DMS 273 treated with DMSO at 0.1 percent for 48 hours (cell line): Measurements from ENCODE around the gene RYR2.
"Not testable (repeated sequence)": the region's sequence is repeated elsewhere in the genome, so short reads cannot be mapped to it uniquely, and the experiment has no call there.

Experiments
- DNase-seq: peaks from one replicate; lab custom pipeline; 2025; lab: John Stamatoyannopoulos, UW

Gene RYR2

GRCh38 chr1:237145379-237146135 lies 103.6 kb downstream of the RYR2 start:
- no peak for DNase-seq

- DNase-seq: no peak
These were observed 104.3 kb downstream of the RYR2 start for GRCh38 chr1:237146241-237146640.

DNA sequence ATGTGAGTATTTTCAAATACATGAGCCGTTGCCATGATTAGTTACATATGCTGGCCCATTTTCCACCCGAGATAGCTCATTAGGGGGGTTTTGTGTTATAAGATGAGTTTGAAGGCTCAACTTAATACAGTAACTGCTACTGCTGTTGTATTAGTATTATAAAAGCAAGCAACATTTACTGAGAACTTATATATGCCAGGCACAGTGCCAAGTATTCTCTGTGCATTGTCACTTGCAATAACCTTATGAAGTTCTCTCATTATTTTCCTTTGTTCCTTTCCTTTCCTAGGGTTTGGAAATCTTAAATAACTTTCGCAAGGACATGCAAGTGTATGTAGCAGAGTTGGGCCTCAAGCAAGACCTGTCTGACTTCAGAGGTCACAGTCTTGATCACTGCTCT lies 107.9 kb downstream of the RYR2 start:
- DNase-seq: no peak

- DNase-seq: not testable (repeated sequence)
These were observed 110.0 kb downstream of the RYR2 start for GRCh38 chr1:237151979-237152378.

GRCh38 chr1:237152506-237153335 lies 110.7 kb downstream of the RYR2 start:
- no peak for DNase-seq

GRCh38 chr1:237154157-237154556 lies 112.2 kb downstream of the RYR2 start:
- no peak for DNase-seq

- no peak for DNase-seq
These were observed 122.7 kb downstream of the RYR2 start for GRCh38 chr1:237164406-237165352.

DNA sequence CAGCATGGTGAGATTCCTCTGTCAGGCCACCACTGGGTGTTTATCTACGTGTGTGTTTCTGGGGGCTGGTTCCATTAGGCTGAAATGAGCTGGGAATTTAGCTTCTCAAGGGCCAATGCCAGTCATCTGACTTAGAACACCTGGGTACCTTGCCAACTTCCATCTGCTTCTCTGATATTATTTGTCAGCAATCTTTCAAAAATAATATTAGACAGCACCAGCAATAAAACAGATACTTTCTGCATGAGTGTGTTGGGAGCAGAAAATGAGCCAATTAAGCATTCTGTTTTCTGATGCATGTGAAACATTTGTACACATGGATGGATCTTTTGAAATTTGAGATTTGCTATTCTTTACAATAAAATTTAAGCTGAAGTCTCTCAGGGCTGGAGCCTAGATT lies 124.1 kb downstream of the RYR2 start:
- DNase-seq: no peak

GRCh38 chr1:237166593-237167101 lies 124.7 kb downstream of the RYR2 start:
- no peak for DNase-seq

DNA sequence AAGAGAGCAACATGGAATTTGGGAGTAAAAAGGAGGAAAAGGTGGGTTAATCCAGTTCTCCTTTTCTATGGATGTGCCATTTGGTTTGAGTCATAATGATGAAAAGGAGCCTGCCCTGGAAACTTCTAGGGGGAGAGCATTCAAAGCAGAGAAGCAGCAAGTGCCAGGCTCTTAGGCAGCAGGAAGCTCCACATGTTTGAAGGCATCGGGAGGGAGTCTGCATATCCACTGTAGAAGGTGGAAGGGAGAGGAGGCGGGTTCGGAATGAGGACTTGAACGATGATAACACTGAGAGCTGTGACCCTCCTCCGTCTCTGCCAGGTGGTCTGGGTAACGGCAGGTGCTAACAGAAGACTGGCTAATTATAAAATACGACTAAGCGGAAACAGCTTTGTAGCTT lies 128.2 kb downstream of the RYR2 start:
- DNase-seq: no peak

DNA sequence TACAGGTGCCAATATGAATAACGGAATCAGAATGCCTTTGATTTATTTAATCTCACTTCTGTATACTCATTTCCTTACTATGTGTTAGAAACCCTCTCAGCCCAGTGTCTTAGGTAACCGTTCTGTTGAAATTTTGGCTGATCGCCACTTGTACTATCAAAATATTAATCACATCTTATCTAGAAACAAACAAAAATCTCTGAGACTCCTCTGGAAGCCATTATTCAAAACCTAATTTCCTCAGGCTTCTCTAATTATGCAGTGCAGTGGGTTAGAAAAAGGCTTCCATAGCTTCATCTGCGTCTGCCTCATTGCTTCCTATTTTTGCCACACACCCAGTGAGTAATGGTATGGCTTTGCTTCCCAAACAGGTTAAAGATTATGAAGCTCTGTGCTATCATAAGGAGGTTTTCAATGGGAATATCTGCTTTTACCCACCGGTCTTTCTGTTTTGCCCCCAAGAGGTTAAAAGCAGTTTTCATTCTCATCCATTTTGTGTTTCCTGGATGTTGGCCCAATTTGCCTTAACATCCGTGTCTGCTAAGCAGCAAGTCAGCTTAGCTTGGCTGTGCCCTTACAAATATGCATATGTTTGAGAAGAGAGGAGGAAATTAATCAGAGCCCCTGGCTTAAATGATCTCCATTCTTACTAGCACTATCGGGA lies 129.6 kb downstream of the RYR2 start:
- no peak for DNase-seq

GRCh38 chr1:237172118-237172485 lies 130.1 kb downstream of the RYR2 start:
- DNase-seq: no peak

- no peak for DNase-seq
These were observed 137.5 kb downstream of the RYR2 start for GRCh38 chr1:237179503-237179902.

DNA sequence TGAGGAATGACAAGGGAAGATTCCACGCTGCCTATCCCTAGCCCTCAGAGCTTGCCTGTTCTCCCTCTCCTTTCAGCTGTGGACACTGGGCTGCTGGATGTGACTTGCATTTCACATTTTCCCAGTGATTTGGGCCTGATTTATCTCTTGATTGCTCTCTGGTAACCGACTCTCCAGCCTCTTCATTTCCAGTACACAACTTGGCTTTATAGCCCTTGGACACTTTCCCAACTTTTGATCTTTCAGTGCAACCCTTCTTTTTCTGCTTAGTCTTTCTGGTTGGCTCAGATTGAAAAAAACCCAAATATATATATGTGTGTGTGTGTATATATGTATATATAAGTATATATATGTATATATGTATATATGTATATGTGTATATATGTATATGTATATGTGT lies 138.3 kb downstream of the RYR2 start:
- no peak for DNase-seq

- no peak for DNase-seq
These were observed 139.8 kb downstream of the RYR2 start for GRCh38 chr1:237181743-237182317.

- no peak for DNase-seq
These were observed 142.1 kb downstream of the RYR2 start for GRCh38 chr1:237183963-237184540.

DNA sequence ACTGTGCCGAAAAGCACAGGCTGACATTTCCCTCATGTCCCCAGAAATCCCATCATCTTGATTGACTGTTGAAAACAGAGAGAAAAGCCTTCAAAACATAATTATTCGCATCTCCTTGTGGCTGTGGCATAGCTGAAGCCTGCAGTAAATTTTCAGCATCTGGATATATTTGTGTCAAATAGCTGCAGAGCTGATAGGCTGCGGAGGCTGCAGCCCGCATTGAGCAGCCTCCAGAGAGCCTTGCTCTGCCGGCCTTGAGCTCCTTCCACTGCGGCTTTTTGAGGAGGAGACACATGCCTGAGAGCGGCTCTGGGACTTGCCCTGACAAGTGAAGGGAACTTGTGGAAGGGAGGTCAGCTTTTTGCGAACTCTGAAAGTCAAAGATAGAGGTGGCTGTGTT lies 144.7 kb downstream of the RYR2 start:
- no peak for DNase-seq

DNA sequence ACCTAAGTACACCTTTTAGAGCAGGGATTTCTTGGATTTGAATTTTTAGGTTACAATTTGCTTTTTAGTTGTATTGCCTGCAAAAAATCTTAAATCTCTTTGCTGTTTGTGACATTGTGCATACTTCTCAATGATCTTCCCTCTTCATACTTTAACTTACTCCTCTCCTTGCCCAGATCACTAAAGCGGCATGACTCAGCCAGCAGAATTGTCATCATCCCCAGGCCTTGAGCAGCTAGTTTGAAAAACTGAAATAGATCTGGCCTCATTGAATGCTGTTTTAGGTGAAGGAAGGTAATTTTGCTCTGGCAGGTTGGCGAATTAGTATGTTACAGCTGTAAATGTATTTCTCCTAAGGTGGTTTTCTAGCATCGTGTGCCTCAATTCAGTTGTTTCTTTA lies 145.9 kb downstream of the RYR2 start:
- no peak for DNase-seq

DNA sequence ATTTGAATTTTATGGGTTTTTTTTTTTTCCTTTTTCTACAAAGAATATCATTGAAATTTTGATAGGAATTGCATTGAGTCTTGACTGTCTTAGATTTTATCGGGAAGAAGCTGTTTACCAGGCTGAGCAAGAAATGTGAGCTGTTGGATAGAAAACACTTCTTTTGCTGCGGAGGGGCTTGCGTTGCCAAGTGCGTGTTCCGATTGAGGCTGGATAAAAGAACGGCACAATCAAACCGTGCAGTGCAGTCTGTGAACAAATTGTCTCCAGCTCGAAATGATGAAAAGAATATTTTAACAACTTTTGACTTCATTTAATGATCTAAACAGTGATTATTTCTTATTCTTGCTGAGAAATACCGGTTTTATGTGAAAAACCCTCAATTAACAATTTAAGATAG lies 149.4 kb downstream of the RYR2 start:
- no peak for DNase-seq

DNA sequence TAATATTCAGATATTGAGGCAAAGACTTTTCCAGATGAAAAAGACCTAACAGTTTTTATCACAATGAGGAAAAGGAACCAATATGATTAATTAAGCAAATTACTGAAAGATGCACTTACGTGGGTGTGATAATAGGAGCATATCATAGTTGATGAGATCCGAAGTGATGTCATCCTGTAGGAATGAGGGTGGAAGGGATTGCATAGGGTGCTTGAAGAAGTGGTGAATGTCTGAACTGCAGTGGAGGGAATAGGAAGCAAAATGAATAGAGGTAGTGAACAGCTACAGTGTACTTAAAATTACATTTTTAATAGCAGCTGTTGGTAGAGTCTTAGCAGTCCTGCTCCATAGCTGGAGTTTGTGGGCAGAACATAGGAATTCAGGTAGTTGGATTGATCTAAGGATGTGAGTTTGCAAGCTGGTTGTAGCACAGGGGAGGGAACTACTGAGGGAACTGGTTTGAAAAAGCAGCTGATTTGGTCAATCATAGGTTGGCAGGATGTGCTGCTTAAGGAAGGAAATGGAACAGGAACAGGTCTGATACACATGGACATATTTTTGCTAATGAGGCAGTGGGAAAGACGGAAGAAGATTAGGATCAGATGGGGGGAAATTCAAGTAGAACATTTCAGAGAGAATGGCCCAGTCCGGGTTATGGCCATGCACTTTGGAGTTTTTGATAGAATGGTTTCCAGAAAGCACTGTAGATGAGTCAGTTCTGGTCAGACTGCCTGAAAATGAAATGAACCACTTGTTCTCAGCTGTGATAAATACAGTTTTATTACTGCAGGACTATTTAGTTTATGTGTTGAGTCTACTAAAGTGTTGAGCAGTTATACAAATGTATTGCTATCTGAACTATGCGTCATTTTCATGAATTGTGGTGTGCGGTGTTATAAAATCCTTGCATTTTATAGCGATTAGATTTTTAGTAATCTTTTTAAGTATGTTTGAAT lies 155.8 kb downstream of the RYR2 start:
- DNase-seq: peak; percentile 35
